22Rv1 (cell line): Measurements from ENCODE around the gene CCDC57.

ENCODE experiments used
- CTCF ChIP-seq: fragments of 450-650 bp; IDR thresholded peaks from 2 replicates; pipeline ENCODE4 v1.5.1; 2017; ENCODE audit warnings: mild to moderate bottlenecking
- ZFX ChIP-seq: fragments of 450-650 bp; IDR thresholded peaks from 2 replicates; pipeline ENCODE4 v1.6.1; 2017; ENCODE audit warnings: antibody characterized with exemption, borderline replicate concordance

GRCh38 chr17:82203920-82204319, 8.7 kb downstream of the CCDC57 start:
- TF ChIP-seq CTCF, result no peak
- TF ChIP-seq ZFX, result no peak
